ENCODE measurements around the gene IFT80.

DNA sequence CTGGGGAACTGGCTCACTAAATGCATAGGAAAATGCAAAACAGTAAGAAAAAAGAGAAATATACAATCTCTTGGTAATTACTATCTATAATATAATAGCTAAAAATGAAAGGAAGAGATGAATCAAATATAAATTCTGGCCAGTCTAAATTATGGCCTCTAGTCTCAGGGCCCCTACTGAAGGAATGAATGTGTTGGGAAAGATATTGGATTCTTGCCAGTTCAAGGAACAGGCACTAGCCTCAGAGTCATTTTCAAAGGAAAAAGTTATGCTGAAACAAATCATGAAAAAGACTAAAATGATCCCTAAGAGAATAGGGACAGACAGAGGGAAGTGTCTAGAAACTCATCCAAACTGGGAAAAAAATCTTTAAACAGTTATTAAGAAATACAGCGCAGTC lies 111.4 kb downstream of the IFT80 start:
- TF ChIP-seq CREM (CRISPR knock-in tag; IDR thresholded peaks at IDR 0.05) (no peak), ESRRA (CRISPR knock-in tag; IDR thresholded peaks at IDR 0.05; ENCODE audit: borderline replicate concordance) (no peak), ZNF121 (CRISPR knock-in tag; IDR thresholded peaks at IDR 0.05) (no peak), FOXK1 (CRISPR knock-in tag; IDR thresholded peaks at IDR 0.05) (no peak), SP1 (CRISPR knock-in tag; conservative IDR thresholded peaks at IDR 0.05) (no peak), USF2 (CRISPR knock-in tag; IDR thresholded peaks at IDR 0.05) (no peak), PREB (CRISPR knock-in tag; IDR thresholded peaks at IDR 0.05; ENCODE audit: borderline replicate concordance) (no peak), ZNF232 (CRISPR knock-in tag; IDR thresholded peaks at IDR 0.05) (no peak), FOXP1 (CRISPR knock-in tag; IDR thresholded peaks at IDR 0.05; ENCODE audit: borderline replicate concordance) (no peak), ZMAT4 (CRISPR knock-in tag; IDR thresholded peaks at IDR 0.05) (no peak), ZNF138 (CRISPR knock-in tag; conservative IDR thresholded peaks at IDR 0.05) (no peak), MAX (CRISPR knock-in tag; IDR thresholded peaks at IDR 0.05) (no peak)
- TF ChIP-seq, protein P1, sequence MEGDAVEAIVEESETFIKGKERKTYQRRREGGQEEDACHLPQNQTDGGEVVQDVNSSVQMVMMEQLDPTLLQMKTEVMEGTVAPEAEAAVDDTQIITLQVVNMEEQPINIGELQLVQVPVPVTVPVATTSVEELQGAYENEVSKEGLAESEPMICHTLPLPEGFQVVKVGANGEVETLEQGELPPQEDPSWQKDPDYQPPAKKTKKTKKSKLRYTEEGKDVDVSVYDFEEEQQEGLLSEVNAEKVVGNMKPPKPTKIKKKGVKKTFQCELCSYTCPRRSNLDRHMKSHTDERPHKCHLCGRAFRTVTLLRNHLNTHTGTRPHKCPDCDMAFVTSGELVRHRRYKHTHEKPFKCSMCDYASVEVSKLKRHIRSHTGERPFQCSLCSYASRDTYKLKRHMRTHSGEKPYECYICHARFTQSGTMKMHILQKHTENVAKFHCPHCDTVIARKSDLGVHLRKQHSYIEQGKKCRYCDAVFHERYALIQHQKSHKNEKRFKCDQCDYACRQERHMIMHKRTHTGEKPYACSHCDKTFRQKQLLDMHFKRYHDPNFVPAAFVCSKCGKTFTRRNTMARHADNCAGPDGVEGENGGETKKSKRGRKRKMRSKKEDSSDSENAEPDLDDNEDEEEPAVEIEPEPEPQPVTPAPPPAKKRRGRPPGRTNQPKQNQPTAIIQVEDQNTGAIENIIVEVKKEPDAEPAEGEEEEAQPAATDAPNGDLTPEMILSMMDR (IDR thresholded peaks at IDR 0.05): no peak
- TF ChIP-seq, protein P2, sequence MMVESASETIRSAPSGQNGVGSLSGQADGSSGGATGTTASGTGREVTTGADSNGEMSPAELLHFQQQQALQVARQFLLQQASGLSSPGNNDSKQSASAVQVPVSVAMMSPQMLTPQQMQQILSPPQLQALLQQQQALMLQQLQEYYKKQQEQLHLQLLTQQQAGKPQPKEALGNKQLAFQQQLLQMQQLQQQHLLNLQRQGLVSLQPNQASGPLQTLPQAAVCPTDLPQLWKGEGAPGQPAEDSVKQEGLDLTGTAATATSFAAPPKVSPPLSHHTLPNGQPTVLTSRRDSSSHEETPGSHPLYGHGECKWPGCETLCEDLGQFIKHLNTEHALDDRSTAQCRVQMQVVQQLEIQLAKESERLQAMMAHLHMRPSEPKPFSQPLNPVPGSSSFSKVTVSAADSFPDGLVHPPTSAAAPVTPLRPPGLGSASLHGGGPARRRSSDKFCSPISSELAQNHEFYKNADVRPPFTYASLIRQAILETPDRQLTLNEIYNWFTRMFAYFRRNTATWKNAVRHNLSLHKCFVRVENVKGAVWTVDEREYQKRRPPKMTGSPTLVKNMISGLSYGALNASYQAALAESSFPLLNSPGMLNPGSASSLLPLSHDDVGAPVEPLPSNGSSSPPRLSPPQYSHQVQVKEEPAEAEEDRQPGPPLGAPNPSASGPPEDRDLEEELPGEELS (CRISPR knock-in tag; IDR thresholded peaks at IDR 0.05): no peak

Measured in WTC11 (cell line).